Lower lobe of right lung (tissue), 2 donors: ENCODE data around the gene SH3GL1. TPM values are rescaled to one million over a fixed set of nuclear protein-coding genes. Genes with fewer than 3 reads are reported as not detected.

Source experiments
- ATAC-seq, 2 donors: fragments of 200-7000 bp; cut with Tn5 transposase; one replicate each; pipeline ENCODE4 v1.9.1; 2020 to 2022; ENCODE audit warnings: mild to moderate bottlenecking in 2 of 2, moderate library complexity in 2 of 2
- DNase-seq: peaks from one replicate; pipeline ENCODE4 v3.0.0-alpha.2; 2020
- H3K27ac ChIP-seq: fragments of 200-600 bp; one replicate; pipeline ENCODE4 v1.8.0; 2022
- H3K27me3 ChIP-seq: fragments of 200-600 bp; one replicate; pipeline ENCODE4 v1.8.0; 2022; ENCODE audit warnings: low read depth
- H3K36me3 ChIP-seq: fragments of 200-600 bp; one replicate; pipeline ENCODE4 v1.8.0; 2022; ENCODE audit warnings: mild to moderate bottlenecking
- H3K4me1 ChIP-seq: fragments of 200-600 bp; one replicate; pipeline ENCODE4 v1.8.0; 2022
- H3K4me3 ChIP-seq: fragments of 200-600 bp; one replicate; pipeline ENCODE4 v1.8.0; 2022; ENCODE audit warnings: mild to moderate bottlenecking
- H3K9me3 ChIP-seq: fragments of 200-600 bp; one replicate; pipeline ENCODE4 v1.8.0; 2022
- intact Hi-C: fragments of 100-400 bp; cut with DNase I; formaldehyde crosslinking; loops from one replicate; pipeline ENCODE4 v1.11.0; 2022
- total RNA-seq: library from RNA; stranded (reverse); fragmentation: NEBNext Ultra II Directional; extraction: Animal tissue kit (Norgen Biotek cat#: 25700); gene quantifications from one replicate; pipeline ENCODE4 v1.2.1, GENCODE V29; 2021
- TF ChIP-seq, protein P1 (sequence below): fragments of 200-600 bp; IDR thresholded peaks from one replicate; pipeline ENCODE4 v1.8.0; 2022; ENCODE audit warnings: antibody characterized with exemption, mild to moderate bottlenecking
- donor health status: DM: no; HTN: yes; CAD: no; lungs with severe emphysema.

The SH3GL1 gene
- total RNA-seq, 1 donor from 2014 or later = 44.3 TPM

DNA sequence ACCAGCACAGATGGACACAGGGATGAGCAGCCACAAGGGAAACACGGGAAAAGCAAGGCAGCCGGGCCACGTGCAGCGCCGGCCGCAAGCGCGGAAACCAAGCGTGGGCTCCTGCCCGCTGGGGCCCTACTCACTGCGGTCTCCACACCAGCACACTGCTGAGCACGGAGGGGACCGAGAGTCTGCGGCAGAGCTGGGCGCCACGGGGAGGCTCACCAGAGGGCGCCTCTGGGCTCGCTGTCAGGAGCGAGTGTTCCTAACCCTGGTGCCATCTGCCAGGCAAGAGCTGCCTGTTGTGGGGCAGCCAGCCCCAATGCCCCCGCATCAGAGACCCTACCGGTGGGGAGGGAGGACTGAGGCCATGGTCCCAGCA lies 30.5 kb downstream of the SH3GL1 start:
- TF ChIP-seq, protein P1, sequence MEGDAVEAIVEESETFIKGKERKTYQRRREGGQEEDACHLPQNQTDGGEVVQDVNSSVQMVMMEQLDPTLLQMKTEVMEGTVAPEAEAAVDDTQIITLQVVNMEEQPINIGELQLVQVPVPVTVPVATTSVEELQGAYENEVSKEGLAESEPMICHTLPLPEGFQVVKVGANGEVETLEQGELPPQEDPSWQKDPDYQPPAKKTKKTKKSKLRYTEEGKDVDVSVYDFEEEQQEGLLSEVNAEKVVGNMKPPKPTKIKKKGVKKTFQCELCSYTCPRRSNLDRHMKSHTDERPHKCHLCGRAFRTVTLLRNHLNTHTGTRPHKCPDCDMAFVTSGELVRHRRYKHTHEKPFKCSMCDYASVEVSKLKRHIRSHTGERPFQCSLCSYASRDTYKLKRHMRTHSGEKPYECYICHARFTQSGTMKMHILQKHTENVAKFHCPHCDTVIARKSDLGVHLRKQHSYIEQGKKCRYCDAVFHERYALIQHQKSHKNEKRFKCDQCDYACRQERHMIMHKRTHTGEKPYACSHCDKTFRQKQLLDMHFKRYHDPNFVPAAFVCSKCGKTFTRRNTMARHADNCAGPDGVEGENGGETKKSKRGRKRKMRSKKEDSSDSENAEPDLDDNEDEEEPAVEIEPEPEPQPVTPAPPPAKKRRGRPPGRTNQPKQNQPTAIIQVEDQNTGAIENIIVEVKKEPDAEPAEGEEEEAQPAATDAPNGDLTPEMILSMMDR = peak; percentile 60
- peaks cover 32% of the 10 kb centered on the region for H3K36me3 ChIP-seq
- peak overlapping the region; percentile 44 for H3K4me3 ChIP-seq
- DNase-seq = peak; percentile 74
- intact Hi-C loops = no loop called here
- H3K4me1 ChIP-seq = peaks cover 78% of the 10 kb centered on the region
- ATAC-seq = peak; percentile 62 to 67
- H3K9me3 ChIP-seq = no peaks in the 10 kb centered on the region
- no peaks in the 10 kb centered on the region for H3K27me3 ChIP-seq
- peak overlapping the region; percentile 85 for H3K27ac ChIP-seq

DNA sequence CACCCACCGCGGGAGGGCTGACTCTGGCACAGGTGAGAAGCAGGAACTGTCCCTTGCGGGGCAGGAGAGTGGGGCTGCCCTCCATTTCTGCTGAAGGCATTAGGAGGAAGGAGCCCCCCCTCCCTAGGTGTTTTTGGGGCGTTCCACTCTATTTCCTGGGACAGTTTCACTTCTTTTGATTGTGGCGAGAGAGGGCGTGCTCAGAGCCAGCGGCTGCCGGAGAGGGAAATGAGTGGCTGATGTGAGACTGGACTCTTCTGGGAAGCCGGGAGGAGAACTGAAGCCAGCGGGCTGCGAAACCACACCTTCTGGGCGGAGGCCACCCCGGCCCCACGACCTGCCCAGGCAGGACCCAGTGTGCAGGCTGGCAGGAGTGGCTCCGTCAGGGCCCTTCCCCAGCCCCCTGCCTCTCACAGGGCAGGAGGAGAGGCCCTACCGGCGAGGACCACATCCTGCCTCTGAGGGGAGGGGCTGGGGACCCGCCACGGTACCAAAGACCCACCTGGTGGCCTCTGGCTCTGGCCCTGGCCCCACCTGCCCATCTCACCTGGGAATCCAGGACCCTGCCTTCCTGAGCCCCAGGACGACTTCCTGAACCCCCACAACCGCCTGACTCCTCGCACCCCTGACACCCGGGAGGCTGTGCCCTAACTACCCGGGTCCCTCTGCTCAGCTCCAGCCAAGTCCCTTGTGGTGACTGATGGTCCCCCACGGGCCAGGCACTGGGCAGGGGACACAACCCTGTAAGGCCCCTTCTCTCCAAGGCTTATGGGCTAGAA lies 31.0 kb downstream of the SH3GL1 start:
- Histone ChIP-seq H3K9me3 (no peaks in the 10 kb centered on the region), H3K4me1 (peaks cover 73% of the 10 kb centered on the region), H3K36me3 (peaks cover 35% of the 10 kb centered on the region), H3K27ac (peak overlapping the region; percentile 85), H3K4me3 (peak overlapping the region; percentile 44), H3K27me3 (no peaks in the 10 kb centered on the region)
- peak; percentile 83 to 86 for ATAC-seq
- TF ChIP-seq, protein P1 = peak; percentile 7
- DNase-seq = peak; percentile 84
- intact Hi-C loops = no loop called here

DNA sequence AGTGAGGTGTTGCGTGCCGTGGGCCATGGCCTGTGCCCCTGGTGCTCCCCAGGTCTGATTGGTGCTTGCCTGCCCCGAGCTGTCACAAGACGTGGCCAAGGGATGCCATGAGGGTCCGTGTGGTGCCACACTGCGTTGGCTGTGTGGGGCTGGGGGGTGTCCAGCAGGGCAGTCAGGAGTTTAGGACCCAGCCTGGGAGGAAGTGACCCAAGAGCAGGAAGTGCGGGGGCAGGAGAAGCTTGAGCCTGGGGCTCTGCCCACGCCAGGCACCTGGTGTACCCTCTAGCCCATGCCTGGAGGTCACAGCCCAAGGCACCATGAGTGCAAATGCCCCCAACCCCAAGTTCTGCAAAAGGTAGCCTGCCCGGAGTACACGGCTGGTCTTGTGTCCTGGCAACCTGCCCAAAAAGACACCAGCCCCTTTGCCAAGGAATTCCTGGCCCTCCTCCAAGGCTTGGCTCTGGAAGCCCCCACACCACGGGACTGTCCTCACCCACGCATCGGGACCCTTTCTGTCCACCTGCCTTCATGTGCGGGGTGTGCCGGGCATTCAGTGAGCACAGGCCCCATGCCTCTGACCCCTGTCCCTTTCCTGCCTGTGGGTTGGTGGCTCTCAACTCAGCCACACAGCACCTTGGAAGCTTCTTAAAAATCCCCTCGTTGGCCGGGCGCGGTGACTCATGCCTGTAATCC lies 32.1 kb downstream of the SH3GL1 start:
- no peaks in the 10 kb centered on the region for H3K9me3 ChIP-seq
- H3K4me3 ChIP-seq = peak overlapping the region; percentile 44
- peaks cover 45% of the 10 kb centered on the region for H3K36me3 ChIP-seq
- no peaks in the 10 kb centered on the region for H3K27me3 ChIP-seq
- intact Hi-C loops = no loop called here
- peak overlapping the region; percentile 85 for H3K27ac ChIP-seq
- DNase-seq = peak; percentile 58
- peaks cover 62% of the 10 kb centered on the region for H3K4me1 ChIP-seq
- TF ChIP-seq, protein P1 = no peak
- ATAC-seq = peak in 1 of 2 donors; percentile 11

DNA sequence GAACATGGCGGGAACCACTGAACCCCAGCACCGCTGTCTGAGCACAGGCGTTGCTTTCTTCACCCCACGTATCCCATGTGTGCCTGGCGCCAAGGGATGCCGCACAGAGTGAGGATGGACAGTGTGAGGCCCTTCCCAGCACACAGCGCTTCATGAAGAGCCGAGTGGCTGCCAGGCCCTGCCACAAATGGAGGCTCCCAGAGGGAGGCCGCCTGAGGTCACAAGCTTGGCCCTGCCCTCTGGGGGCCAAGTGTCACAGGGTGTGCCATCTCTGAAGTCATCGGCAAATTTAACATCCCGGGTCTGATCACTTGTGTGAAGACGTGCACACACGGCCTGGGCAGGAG lies 32.6 kb downstream of the SH3GL1 start:
- Histone ChIP-seq H3K4me3 (no peak overlapping the region), H3K4me1 (peaks cover 57% of the 10 kb centered on the region), H3K9me3 (no peaks in the 10 kb centered on the region), H3K36me3 (peaks cover 50% of the 10 kb centered on the region), H3K27me3 (no peaks in the 10 kb centered on the region), H3K27ac (peak overlapping the region; percentile 85)
- intact Hi-C loops = no loop called here
- DNase-seq = peak; percentile 45
- TF ChIP-seq, protein P1 = no peak
- ATAC-seq = no peak

DNA sequence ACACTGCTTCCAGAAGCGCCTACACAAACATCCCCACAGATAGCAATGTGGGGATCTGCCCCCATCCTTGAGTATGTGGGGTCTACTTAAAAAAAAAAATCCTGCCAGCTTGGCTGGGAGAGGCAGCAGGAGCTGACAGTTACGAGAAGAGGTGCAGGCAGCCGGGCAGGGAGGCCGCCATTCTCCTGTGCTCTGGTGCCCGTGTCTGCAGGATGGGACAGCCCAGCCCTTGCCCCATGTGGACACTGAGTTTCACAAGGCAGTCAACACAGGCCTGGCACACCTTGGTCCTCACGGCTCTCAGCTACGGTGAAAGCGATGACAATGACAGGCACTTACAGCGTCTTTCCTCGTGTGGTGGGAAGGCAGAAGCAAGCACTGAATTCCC lies 33.0 kb downstream of the SH3GL1 start:
- H3K4me1 ChIP-seq = peaks cover 53% of the 10 kb centered on the region
- TF ChIP-seq, protein P1 = no peak
- H3K36me3 ChIP-seq = peaks cover 55% of the 10 kb centered on the region
- no peak for DNase-seq
- H3K9me3 ChIP-seq = no peaks in the 10 kb centered on the region
- no peaks in the 10 kb centered on the region for H3K27me3 ChIP-seq
- no peak overlapping the region for H3K27ac ChIP-seq
- no peak overlapping the region for H3K4me3 ChIP-seq
- ATAC-seq = no peak
- intact Hi-C loops = no loop called here
